Retinal pigment epithelial cell (primary cell): Measurements from ENCODE around the gene GNG4.
"Not testable (repeated sequence)": the region's sequence is repeated elsewhere in the genome, so short reads cannot be mapped to it uniquely, and the experiment has no call there.

Experiments used
- DNase-seq: peaks from one replicate; pipeline ENCODE4 v3.0.0-alpha.2; 2010; ENCODE audit warnings: low read depth
- H3K4me3 ChIP-seq: 2 replicates; pipeline ENCODE4 v1.5.1; 2011; ENCODE audit warnings: mild to moderate bottlenecking, low read length, control low read depth, moderate library complexity
- CTCF ChIP-seq: conservative IDR thresholded peaks from 2 replicates; pipeline ENCODE4 v1.5.1; 2011; ENCODE audit warnings: low read depth, low read length, control low read depth, inconsistent platforms

Gene GNG4

GRCh38 chr1:235642943-235643371 lies 6.6 kb downstream of the GNG4 start:
- no peak for DNase-seq

GRCh38 chr1:235642011-235642942 lies 7.3 kb downstream of the GNG4 start:
- no peak overlapping the region for H3K4me3 ChIP-seq
- TF ChIP-seq CTCF = no peak

More at GRCh38 chr1:235642943-235643371, 6.6 kb downstream of the GNG4 start:
- no peak for TF ChIP-seq CTCF
- H3K4me3 ChIP-seq = no peak overlapping the region

GRCh38 chr1:235640580-235640979 lies 9.0 kb downstream of the GNG4 start:
- no peak for TF ChIP-seq CTCF
- no peak for DNase-seq

More at GRCh38 chr1:235642011-235642942, 7.3 kb downstream of the GNG4 start:
- DNase-seq = no peak

GRCh38 chr1:235639226-235640205 lies 10.1 kb downstream of the GNG4 start:
- H3K4me3 ChIP-seq = no peak overlapping the region
- no peak for TF ChIP-seq CTCF
- no peak for DNase-seq

More at GRCh38 chr1:235640580-235640979, 9.0 kb downstream of the GNG4 start:
- no peak overlapping the region for H3K4me3 ChIP-seq

- not testable (repeated sequence) for DNase-seq, H3K4me3 ChIP-seq
Measured at GRCh38 chr1:235638612-235639011, 11.0 kb downstream of the GNG4 start.

- H3K4me3 ChIP-seq = no peak overlapping the region
- no peak for DNase-seq
- TF ChIP-seq CTCF = no peak
Measured at GRCh38 chr1:235637756-235638534, 11.6 kb downstream of the GNG4 start.
